Uterus (tissue), 4 donors: ENCODE results near the gene MIEF1. TPM values are rescaled to one million over a fixed set of nuclear protein-coding genes. Genes with fewer than 3 reads are reported as not detected.

Experiments used
- DNase-seq, 2 donors: peaks; one replicate each; pipeline ENCODE4 v3.0.0-alpha.2; 2019 to 2020
- H3K27ac ChIP-seq, 2 donors: fragments of 200-600 bp; sonication (generic); 1 replicate in 1 of 2; 2 replicates in 1 of 2; pipeline ENCODE4 v1.5.1; 2016 to 2018
- H3K27me3 ChIP-seq, 2 donors: fragments of 200-600 bp; sonication (generic); one replicate each; pipeline ENCODE4 v1.5.1; 2018 to 2019; ENCODE audit warnings: control low read depth in 1 of 2
- H3K36me3 ChIP-seq, 2 donors: fragments of 200-600 bp; sonication (generic); one replicate each; pipeline ENCODE4 v1.5.1; 2019; ENCODE audit warnings: control low read depth in 1 of 2
- H3K4me1 ChIP-seq, 2 donors: fragments of 200-600 bp; sonication (generic); one replicate each; pipeline ENCODE4 v1.5.1; 2018 to 2019; ENCODE audit warnings: control low read depth in 1 of 2
- H3K4me3 ChIP-seq, 2 donors: fragments of 200-600 bp; sonication (generic); 1 replicate in 1 of 2; 2 replicates in 1 of 2; pipeline ENCODE4 v1.5.1; 2018 to 2019; ENCODE audit warnings: mild to moderate bottlenecking in 1 of 2
- H3K9me3 ChIP-seq, 2 donors: fragments of 200-600 bp; sonication (generic); one replicate each; pipeline ENCODE4 v1.5.1; 2019; ENCODE audit warnings: control low read depth in 1 of 2
- CTCF ChIP-seq, 4 experiments: fragments of 200-600 bp in 2 of 4; fragments of 450-650 bp in 2 of 4; sonication (generic) in 2 of 4; IDR thresholded peaks; one replicate each; pipeline ENCODE4 v1.5.1; 2016 to 2019; ENCODE audit warnings: antibody characterized with exemption in 4 of 4, mild to moderate bottlenecking in 2 of 4, moderate library complexity in 1 of 4
- POLR2A ChIP-seq, 2 donors: fragments of 450-650 bp; IDR thresholded peaks; one replicate each; pipeline ENCODE4 v1.6.1; 2016; ENCODE audit warnings: antibody characterized with exemption in 2 of 2, mild to moderate bottlenecking in 1 of 2, moderate library complexity in 1 of 2
- intact Hi-C: fragments of 100-400 bp; cut with DNase I; formaldehyde crosslinking; loops from one replicate; pipeline ENCODE4 v1.15.1; 2023; ENCODE audit warnings: low total_unique reads
- total RNA-seq, 4 donors: library from RNA; depleted of rRNA in 3 of 4; stranded (reverse); fragments of >200 nt in 3 of 4; gene quantifications; one replicate each; pipeline versions ENCODE4 v1.1.0 to v1.2.4, GENCODE V29; 2014 to 2023
- donor health status: DM: yes; HTN: yes; CAD: no.

Gene MIEF1
- total RNA-seq, 4 donors from 2014 or later, result 6.9 to 23.3 (median 20.6) TPM

- Histone ChIP-seq H3K9me3 (no peaks in the 10 kb centered on the region), H3K4me1 (no peaks in the 10 kb centered on the region), H3K4me3 (no peak overlapping the region), H3K27ac (no peak overlapping the region), H3K36me3 (no peaks in the 10 kb centered on the region), H3K27me3 (no peaks in the 10 kb centered on the region)
- intact Hi-C loops, result no loop called here
- DNase-seq, result peak; percentile 72 to 73
- TF ChIP-seq CTCF (IDR thresholded peaks at IDR 0.05), result no peak
- no peak for TF ChIP-seq POLR2A (IDR thresholded peaks at IDR 0.05)
Measured at GRCh38 chr22:39490135-39490798, 11.8 kb upstream of the MIEF1 start.

GRCh38 chr22:39490966-39491680 lies 11.0 kb upstream of the MIEF1 start:
- Histone ChIP-seq H3K9me3 (no peaks in the 10 kb centered on the region), H3K27me3 (no peaks in the 10 kb centered on the region), H3K4me1 (no peaks in the 10 kb centered on the region), H3K27ac (no peak overlapping the region), H3K36me3 (no peaks in the 10 kb centered on the region), H3K4me3 (no peak overlapping the region)
- DNase-seq, result no peak
- intact Hi-C loops, result no loop called here
- TF ChIP-seq POLR2A (IDR thresholded peaks at IDR 0.05) (no peak), CTCF (IDR thresholded peaks at IDR 0.05) (no peak)

GRCh38 chr22:39491696-39492095 lies 10.4 kb upstream of the MIEF1 start:
- DNase-seq, result no peak
- Histone ChIP-seq H3K4me3 (no peak overlapping the region), H3K36me3 (no peaks in the 10 kb centered on the region), H3K27me3 (no peaks in the 10 kb centered on the region), H3K4me1 (no peaks in the 10 kb centered on the region), H3K9me3 (no peaks in the 10 kb centered on the region), H3K27ac (no peak overlapping the region)
- TF ChIP-seq POLR2A (IDR thresholded peaks at IDR 0.05) (no peak), CTCF (IDR thresholded peaks at IDR 0.05) (no peak)
- intact Hi-C loops, result no loop called here

GRCh38 chr22:39492186-39492585 lies 9.9 kb upstream of the MIEF1 start:
- Histone ChIP-seq H3K27ac (no peak overlapping the region), H3K4me1 (no peaks in the 10 kb centered on the region), H3K36me3 (no peaks in the 10 kb centered on the region), H3K9me3 (no peaks in the 10 kb centered on the region), H3K4me3 (no peak overlapping the region), H3K27me3 (no peaks in the 10 kb centered on the region)
- DNase-seq, result no peak
- intact Hi-C loops, result no loop called here
- no peak for TF ChIP-seq POLR2A (IDR thresholded peaks at IDR 0.05)
- TF ChIP-seq CTCF (IDR thresholded peaks at IDR 0.05), result no peak

GRCh38 chr22:39493759-39494158 lies 8.3 kb upstream of the MIEF1 start:
- Histone ChIP-seq H3K36me3 (no peaks in the 10 kb centered on the region), H3K27ac (no peak overlapping the region), H3K4me1 (no peaks in the 10 kb centered on the region), H3K27me3 (no peaks in the 10 kb centered on the region), H3K9me3 (no peaks in the 10 kb centered on the region), H3K4me3 (no peak overlapping the region)
- intact Hi-C loops, result no loop called here
- TF ChIP-seq POLR2A (IDR thresholded peaks at IDR 0.05) (no peak), CTCF (IDR thresholded peaks at IDR 0.05) (no peak)
- no peak for DNase-seq
